ENCODE data around the gene GPRC5B.

GPRC5B gene

GRCh38 chr16:19809121-19809635 is 75.5 kb downstream of the GPRC5B start:
- DNase-seq, result peak; percentile 26

- DNase-seq, result no peak
Measured at GRCh38 chr16:19808061-19808641, 76.5 kb downstream of the GPRC5B start.
